OCI-LY3 (cell line): ENCODE data around the gene ATF6.

Source experiments
- H2AFZ ChIP-seq: fragments of 200-600, 300-600 bp; shearing (Covaris generic); 2 replicates; pipeline ENCODE4 v1.6.0; 2014; ENCODE audit warnings: antibody characterized with exemption, low read depth, low read length
- H3K27ac ChIP-seq: fragments of 200-600, 300-600 bp; sonication (generic); 2 replicates; pipeline ENCODE4 v1.5.1; 2014; ENCODE audit warnings: mild to moderate bottlenecking, low read length, moderate library complexity, mixed read lengths
- H3K27me3 ChIP-seq: fragments of 200-600, 300-600 bp; sonication (generic); 2 replicates; pipeline ENCODE4 v1.6.1; 2014; ENCODE audit warnings: low read depth, low read length, mixed read lengths
- H3K36me3 ChIP-seq: fragments of 200-600, 300-600 bp; sonication (generic); replicated peaks from 2 replicates; pipeline ENCODE3; 2014; ENCODE audit warnings: low read depth, low read length, mixed read lengths
- H3K4me1 ChIP-seq: fragments of 300-600, 200-600 bp; sonication (generic); 2 replicates; pipeline ENCODE4 v1.6.1; 2014; ENCODE audit warnings: low read length, mixed read lengths
- H3K4me2 ChIP-seq: fragments of 200-600, 300-600 bp; sonication (generic); 2 replicates; pipeline ENCODE4 v1.6.1; 2014; ENCODE audit warnings: low read length, mixed read lengths
- H3K4me3 ChIP-seq: fragments of 300-600, 200-600 bp; sonication (generic); 2 replicates; pipeline ENCODE4 v1.5.1; 2014; ENCODE audit warnings: antibody characterized with exemption, mild to moderate bottlenecking, low read length, moderate library complexity
- H3K79me2 ChIP-seq: fragments of 300-600, 200-600 bp; shearing (Covaris generic); 2 replicates; pipeline ENCODE4 v1.6.1; 2014; ENCODE audit warnings: mild to moderate bottlenecking, low read length, mixed read lengths
- H3K9ac ChIP-seq: fragments of 300-600, 200-600 bp; shearing (Covaris generic); 2 replicates; pipeline ENCODE4 v1.6.0; 2014; ENCODE audit warnings: mild to moderate bottlenecking, low read length, moderate library complexity
- H3K9me3 ChIP-seq: fragments of 200-600, 300-600 bp; shearing (Covaris generic); 2 replicates; pipeline ENCODE4 v1.6.1; 2014; ENCODE audit warnings: low read length, mixed read lengths; ENCODE audit not compliant: insufficient read depth
- H4K20me1 ChIP-seq: fragments of 200-600, 300-600 bp; sonication (generic); 2 replicates; pipeline ENCODE4 v1.6.1; 2016; ENCODE audit warnings: low read length, mixed read lengths; ENCODE audit not compliant: insufficient read depth
- EZH2phosphoT487 ChIP-seq: fragments of 200-600 bp; shearing (Covaris generic); IDR thresholded peaks from 2 replicates; pipeline ENCODE4 v1.6.1; 2018; ENCODE audit warnings: antibody characterized with exemption, mixed run types, low read depth
- TF ChIP-seq, protein P1 (sequence below): fragments of 200-600, 300-600 bp; sonication (generic); IDR thresholded peaks from 2 replicates; pipeline ENCODE4 v1.5.1; 2014; ENCODE audit warnings: antibody characterized with exemption, low read length, low read depth

The ATF6 gene

DNA sequence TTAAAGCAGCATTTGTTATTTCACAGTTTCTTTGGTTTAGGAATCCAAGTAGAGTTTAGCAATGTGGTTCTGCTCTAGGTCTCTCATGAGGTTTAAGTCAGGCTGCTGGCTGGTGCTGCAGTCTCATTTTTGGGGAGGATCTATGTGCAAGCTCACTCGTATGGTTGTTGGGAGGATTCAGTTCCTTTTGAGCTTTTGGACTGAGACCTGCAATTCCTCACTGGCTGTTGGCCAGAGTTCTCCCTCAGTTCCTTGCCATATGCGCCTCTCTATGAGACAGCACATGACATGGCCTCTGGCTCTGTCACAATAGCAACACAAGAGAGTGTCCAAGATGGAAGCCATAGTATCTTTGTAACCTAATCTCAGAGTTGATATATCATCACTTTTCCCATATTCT is 166.5 kb downstream of the ATF6 start:
- H3K4me2 ChIP-seq = no peak overlapping the region
- no peak overlapping the region for H3K9ac ChIP-seq
- TF ChIP-seq, protein P1, sequence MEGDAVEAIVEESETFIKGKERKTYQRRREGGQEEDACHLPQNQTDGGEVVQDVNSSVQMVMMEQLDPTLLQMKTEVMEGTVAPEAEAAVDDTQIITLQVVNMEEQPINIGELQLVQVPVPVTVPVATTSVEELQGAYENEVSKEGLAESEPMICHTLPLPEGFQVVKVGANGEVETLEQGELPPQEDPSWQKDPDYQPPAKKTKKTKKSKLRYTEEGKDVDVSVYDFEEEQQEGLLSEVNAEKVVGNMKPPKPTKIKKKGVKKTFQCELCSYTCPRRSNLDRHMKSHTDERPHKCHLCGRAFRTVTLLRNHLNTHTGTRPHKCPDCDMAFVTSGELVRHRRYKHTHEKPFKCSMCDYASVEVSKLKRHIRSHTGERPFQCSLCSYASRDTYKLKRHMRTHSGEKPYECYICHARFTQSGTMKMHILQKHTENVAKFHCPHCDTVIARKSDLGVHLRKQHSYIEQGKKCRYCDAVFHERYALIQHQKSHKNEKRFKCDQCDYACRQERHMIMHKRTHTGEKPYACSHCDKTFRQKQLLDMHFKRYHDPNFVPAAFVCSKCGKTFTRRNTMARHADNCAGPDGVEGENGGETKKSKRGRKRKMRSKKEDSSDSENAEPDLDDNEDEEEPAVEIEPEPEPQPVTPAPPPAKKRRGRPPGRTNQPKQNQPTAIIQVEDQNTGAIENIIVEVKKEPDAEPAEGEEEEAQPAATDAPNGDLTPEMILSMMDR = no peak
- no peak for TF ChIP-seq EZH2phosphoT487

GRCh38 chr1:161933592-161934588 is 167.8 kb downstream of the ATF6 start:
- H3K4me3 ChIP-seq = no peak overlapping the region

More for the DNA sequence above, 166.5 kb downstream of the ATF6 start:
- no peak overlapping the region for H3K27ac ChIP-seq
- H3K9me3 ChIP-seq = no peaks in the 10 kb centered on the region
- no peaks in the 10 kb centered on the region for H3K27me3 ChIP-seq
- H3K36me3 ChIP-seq = no peaks in the 10 kb centered on the region
- H3K4me3 ChIP-seq = no peak overlapping the region
- H2AFZ ChIP-seq = no peak overlapping the region
- no peaks in the 10 kb centered on the region for H3K79me2 ChIP-seq
- no peaks in the 10 kb centered on the region for H3K4me1 ChIP-seq
- no peaks in the 10 kb centered on the region for H4K20me1 ChIP-seq

GRCh38 chr1:161935264-161935663 is 169.1 kb downstream of the ATF6 start:
- no peaks in the 10 kb centered on the region for H3K36me3 ChIP-seq
- H4K20me1 ChIP-seq = no peaks in the 10 kb centered on the region
- H3K4me2 ChIP-seq = no peak overlapping the region
- H3K4me1 ChIP-seq = peaks cover 4% of the 10 kb centered on the region
- H3K79me2 ChIP-seq = no peaks in the 10 kb centered on the region
- no peaks in the 10 kb centered on the region for H3K9me3 ChIP-seq
- H3K27me3 ChIP-seq = no peaks in the 10 kb centered on the region
- H3K9ac ChIP-seq = no peak overlapping the region
- H2AFZ ChIP-seq = no peak overlapping the region
- no peak for TF ChIP-seq EZH2phosphoT487
- TF ChIP-seq, protein P1 = no peak
- H3K4me3 ChIP-seq = no peak overlapping the region
- no peak overlapping the region for H3K27ac ChIP-seq

More at GRCh38 chr1:161933592-161934588, 167.8 kb downstream of the ATF6 start:
- Histone ChIP-seq H2AFZ (no peak overlapping the region), H3K79me2 (no peaks in the 10 kb centered on the region), H3K36me3 (no peaks in the 10 kb centered on the region), H4K20me1 (no peaks in the 10 kb centered on the region), H3K9ac (no peak overlapping the region), H3K27ac (no peak overlapping the region), H3K4me2 (no peak overlapping the region), H3K27me3 (no peaks in the 10 kb centered on the region), H3K4me1 (no peaks in the 10 kb centered on the region), H3K9me3 (no peaks in the 10 kb centered on the region)
- TF ChIP-seq, protein P1 = no peak
- no peak for TF ChIP-seq EZH2phosphoT487

DNA sequence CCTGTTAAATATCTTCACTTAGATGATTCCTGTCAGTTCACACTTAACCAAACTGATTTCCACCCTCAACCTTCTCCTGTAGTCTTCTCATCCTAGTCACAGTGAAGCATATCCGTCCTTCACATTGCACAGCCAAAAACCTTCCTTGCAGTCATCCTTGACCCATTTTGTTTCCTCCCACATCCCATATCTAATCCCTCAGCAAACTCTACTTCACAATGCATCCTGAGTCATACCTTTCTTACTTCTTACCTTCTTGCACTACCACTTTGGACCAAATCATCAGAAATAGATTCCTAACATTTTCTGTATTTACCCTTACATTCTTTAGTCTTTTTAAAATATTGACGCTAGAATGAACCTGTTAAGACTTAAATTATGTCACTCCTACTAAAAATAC is 170.7 kb downstream of the ATF6 start:
- no peak overlapping the region for H3K4me2 ChIP-seq
- H4K20me1 ChIP-seq = no peaks in the 10 kb centered on the region
- no peak overlapping the region for H3K27ac ChIP-seq
- no peaks in the 10 kb centered on the region for H3K9me3 ChIP-seq
- H3K36me3 ChIP-seq = no peaks in the 10 kb centered on the region
- H3K79me2 ChIP-seq = no peaks in the 10 kb centered on the region
- no peak overlapping the region for H3K4me3 ChIP-seq
- H3K4me1 ChIP-seq = peaks cover 4% of the 10 kb centered on the region
- H2AFZ ChIP-seq = no peak overlapping the region
- no peak for TF ChIP-seq EZH2phosphoT487
- TF ChIP-seq, protein P1 = no peak
- H3K27me3 ChIP-seq = no peaks in the 10 kb centered on the region
- H3K9ac ChIP-seq = no peak overlapping the region
